Measurements from ENCODE around the gene PCDHA6.
"Not testable (repeated sequence)": the region's sequence is repeated elsewhere in the genome, so short reads cannot be mapped to it uniquely, and the experiment has no call there.

The PCDHA6 gene

DNA sequence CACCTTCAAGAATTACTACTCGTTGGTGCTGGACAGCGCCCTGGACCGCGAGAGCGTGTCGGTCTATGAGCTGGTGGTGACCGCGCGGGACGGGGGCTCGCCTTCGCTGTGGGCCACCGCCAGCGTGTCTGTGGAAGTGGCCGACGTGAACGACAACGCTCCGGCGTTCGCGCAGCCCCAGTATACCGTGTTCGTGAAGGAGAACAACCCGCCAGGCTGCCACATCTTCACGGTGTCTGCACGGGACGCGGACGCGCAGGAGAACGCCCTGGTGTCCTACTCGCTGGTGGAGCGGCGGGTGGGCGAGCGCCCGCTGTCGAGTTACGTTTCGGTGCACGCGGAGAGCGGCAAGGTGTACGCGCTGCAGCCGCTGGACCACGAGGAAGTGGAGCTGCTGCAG lies 4.8 kb upstream of the PCDHA6 start:
- not testable (repeated sequence) for DNase-seq

DNA sequence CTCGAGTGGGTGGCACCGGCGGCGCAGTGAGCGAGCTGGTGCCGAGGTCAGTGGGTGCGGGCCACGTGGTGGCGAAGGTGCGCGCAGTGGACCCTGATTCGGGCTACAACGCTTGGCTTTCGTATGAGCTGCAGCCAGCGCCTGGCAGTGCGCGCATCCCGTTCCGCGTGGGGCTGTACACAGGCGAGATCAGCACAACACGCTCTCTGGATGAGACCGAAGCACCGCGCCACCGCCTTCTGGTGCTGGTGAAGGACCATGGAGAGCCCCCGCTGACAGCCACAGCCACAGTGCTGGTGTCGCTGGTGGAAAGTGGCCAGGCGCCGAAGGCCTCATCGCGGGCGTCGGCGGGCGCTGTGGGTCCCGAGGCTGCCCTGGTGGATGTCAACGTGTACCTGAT lies 4.3 kb upstream of the PCDHA6 start:
- DNase-seq, result no peak

DNA sequence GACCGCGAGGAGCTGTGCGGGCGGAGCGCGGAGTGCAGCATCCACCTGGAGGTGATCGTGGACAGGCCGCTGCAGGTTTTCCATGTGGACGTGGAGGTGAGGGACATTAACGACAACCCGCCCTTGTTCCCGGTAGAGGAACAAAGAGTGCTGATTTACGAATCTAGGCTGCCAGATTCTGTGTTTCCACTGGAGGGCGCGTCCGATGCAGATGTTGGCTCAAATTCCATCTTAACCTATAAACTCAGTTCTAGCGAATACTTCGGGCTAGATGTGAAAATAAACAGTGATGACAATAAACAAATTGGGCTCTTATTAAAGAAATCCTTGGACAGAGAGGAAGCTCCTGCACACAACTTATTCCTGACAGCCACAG lies 590 bp downstream of the PCDHA6 start:
- DNase-seq, result no peak

DNA sequence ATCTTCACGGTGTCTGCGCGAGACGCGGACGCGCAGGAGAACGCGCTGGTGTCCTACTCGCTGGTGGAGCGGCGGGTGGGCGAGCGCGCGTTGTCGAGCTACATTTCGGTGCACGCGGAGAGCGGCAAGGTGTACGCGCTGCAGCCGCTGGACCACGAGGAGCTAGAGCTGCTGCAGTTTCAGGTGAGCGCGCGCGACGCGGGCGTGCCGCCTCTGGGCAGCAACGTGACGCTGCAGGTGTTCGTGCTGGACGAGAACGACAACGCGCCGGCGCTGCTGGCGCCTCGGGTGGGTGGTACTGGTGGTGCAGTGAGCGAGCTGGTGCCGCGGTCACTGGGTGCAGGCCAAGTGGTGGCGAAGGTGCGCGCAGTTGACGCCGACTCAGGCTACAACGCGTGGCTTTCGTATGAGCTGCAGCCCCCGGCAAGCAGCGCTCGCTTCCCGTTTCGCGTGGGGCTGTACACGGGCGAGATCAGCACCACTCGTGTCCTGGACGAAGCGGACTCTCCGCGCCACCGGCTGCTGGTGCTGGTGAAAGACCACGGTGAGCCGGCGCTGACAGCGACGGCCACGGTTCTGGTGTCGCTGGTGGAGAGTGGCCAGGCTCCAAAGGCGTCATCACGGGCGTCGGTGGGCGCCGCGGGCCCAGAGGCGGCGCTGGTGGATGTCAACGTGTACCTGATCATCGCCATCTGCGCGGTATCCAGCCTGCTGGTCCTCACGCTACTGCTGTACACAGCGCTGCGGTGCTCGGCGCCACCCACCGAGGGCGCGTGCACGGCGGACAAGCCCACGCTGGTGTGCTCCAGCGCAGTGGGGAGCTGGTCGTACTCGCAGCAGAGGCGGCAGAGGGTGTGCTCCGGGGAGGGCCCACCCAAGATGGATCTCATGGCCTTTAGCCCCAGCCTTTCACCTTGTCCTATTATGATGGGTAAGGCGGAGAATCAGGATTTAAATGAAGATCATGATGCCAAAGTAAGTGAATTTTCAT lies 2.0 kb downstream of the PCDHA6 start:
- not testable (repeated sequence) for DNase-seq

- DNase-seq, result no peak
These were observed 6.2 kb downstream of the PCDHA6 start, which contains the start of gene PCDHA7 for GRCh38 chr5:140833993-140834392. TSS of gene PCDHA7 (plus strand) at chr5:140834269. CDS start at chr5:140834384, 115 bp downstream.

DNA sequence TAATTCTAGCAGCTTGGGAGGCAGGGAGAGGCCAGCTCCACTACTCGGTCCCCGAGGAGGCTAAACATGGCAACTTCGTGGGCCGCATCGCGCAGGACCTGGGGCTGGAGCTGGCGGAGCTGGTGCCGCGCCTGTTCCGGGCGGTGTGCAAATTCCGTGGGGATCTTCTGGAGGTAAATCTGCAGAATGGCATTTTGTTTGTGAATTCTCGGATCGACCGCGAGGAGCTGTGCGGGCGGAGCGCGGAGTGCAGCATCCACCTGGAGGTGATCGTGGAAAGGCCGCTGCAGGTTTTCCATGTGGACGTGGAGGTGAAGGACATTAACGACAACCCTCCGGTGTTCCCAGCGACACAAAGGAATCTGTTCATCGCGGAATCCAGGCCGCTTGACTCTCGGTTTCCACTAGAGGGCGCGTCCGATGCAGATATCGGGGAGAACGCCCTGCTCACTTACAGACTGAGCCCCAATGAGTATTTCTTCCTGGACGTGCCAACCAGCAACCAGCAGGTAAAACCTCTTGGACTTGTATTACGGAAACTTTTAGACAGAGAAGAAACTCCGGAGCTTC lies 6.8 kb downstream of the PCDHA6 start:
- not testable (repeated sequence) for DNase-seq

DNA sequence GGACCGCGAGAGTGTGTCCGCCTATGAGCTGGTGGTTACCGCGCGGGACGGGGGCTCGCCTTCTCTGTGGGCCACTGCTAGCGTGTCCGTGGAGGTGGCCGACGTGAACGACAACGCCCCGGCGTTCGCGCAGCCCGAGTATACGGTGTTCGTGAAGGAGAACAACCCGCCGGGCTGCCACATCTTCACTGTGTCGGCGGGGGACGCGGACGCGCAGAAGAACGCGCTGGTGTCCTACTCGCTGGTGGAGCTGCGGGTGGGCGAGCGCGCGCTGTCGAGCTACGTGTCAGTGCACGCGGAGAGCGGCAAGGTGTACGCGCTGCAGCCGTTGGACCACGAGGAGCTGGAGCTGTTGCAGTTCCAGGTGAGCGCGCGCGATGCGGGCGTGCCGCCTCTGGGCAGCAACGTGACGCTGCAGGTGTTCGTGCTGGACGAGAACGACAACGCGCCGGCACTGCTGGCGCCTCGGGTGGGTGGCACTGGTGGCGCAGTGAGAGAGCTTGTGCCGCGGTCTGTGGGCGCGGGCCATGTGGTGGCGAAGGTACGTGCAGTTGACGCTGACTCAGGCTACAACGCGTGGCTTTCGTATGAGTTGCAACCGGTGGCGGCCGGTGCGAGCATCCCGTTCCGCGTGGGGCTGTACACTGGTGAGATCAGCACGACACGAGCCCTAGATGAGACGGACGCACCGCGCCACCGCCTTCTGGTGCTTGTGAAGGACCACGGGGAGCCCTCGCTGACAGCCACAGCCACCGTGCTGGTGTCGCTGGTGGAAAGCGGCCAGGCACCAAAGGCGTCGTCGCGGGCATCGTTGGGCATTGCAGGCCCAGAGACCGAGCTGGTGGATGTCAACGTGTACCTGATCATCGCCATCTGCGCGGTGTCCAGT lies 8.1 kb downstream of the PCDHA6 start:
- DNase-seq, result no peak

DNA sequence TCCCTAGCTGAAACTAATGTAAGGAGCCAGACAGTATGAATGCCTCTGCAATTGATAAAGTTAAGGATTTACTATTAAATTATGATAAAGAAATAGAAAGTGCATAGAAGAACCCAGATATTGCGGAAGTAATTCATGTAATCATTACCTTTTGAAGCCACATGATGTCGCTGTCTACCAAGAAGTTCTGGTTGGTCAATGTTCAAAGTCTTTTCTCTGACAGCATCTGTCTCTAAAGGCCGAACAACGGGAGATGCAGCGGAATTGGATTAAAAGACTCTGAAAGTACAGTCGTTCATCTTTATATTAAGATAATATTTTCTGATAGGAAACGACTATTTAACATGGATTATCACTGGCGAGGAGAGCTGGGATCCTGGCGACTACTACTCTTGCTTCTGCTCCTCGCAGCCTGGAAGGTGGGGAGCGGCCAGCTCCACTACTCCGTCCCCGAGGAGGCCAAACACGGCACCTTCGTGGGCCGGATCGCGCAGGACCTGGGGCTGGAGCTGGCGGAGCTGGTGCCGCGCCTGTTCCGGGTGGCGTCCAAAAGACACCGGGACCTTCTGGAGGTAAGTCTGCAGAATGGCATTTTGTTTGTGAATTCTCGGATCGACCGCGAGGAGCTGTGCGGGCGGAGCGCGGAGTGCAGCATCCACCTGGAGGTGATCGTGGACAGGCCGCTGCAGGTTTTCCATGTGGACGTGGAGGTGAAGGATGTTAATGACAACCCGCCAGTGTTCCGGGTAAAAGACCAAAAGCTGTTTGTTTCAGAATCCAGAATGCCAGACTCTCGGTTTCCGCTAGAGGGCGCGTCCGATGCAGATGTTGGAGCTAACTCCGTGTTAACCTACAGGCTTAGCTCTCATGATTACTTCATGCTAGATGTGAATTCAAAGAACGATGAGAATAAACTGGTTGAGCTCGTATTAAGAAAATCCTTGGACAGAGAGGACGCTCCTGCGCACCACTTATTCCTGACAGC lies 13.5 kb downstream of the PCDHA6 start, which contains the start of gene PCDHA8:
Gene PCDHA8 (plus strand): TSS at position 210 of the 985 bp plus-strand sequence. CDS start 135 bp downstream, at position 345.
- no peak for DNase-seq

DNA sequence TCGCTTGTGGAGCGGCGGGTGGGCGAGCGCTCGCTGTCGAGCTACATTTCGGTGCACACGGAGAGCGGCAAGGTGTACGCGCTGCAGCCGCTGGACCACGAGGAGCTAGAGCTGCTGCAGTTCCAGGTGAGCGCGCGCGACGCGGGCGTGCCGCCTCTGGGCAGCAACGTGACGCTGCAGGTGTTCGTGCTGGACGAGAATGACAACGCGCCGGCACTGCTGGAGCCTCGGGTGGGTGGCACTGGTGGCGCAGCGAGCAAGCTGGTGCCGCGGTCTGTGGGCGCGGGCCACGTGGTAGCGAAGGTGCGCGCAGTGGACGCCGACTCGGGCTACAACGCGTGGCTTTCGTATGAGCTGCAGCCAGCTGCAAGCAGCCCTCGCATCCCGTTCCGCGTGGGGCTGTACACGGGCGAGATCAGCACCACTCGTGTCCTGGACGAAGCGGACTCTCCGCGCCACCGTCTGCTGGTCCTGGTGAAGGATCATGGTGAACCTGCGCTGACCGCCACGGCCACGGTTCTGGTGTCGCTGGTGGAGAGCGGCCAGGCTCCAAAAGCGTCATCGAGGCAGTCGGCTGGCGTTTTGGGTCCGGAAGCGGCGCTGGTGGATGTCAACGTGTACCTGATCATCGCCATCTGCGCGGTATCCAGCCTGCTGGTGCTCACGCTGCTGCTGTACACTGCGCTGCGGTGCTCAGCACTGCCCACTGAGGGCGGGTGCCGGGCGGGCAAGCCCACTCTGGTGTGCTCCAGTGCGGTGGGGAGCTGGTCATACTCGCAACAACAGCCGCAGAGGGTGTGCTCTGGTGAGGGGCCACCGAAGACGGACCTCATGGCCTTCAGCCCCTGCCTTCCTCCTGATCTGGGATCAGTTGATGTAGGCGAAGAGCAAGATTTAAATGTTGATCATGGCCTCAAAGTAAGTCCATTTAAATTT lies 15.3 kb downstream of the PCDHA6 start:
- no peak for DNase-seq

DNA sequence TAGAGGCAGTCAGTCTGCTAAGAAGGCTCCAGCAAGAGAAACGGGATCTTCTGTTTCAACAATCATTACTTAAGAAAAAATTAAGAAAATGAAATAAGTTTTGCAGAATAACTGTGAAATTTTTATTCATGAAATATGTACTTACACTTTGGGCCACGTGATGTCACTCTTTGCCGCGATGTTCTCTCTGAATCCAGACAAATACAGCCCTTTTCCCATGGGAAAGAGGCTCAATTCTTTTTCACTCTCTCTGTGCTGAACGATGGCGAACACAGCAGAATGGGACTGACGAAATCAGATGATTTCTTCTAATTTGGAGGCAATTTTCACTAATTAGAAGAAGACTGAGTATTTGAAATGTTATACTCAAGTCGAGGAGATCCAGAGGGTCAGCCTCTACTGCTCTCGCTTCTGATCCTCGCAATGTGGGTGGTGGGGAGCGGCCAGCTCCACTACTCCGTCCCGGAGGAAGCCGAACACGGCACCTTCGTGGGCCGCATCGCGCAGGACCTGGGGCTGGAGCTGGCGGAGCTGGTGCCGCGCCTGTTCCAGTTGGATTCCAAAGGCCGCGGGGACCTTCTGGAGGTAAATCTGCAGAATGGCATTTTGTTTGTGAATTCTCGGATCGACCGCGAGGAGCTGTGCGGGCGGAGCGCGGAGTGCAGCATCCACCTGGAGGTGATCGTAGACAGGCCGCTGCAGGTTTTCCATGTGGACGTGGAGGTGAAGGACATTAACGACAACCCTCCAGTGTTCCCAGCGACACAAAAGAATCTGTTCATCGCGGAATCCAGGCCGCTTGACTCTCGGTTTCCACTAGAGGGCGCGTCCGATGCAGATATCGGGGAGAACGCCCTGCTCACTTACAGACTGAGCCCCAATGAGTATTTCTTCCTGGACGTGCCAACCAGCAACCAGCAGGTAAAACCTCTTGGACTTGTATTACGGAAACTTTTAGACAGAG lies 20.7 kb downstream of the PCDHA6 start, which contains the start of gene PCDHA9:
Gene PCDHA9 (plus strand): TSS at position 244 of the 964 bp plus-strand sequence. CDS start 114 bp downstream, at position 358.
- DNase-seq, result not testable (repeated sequence)

DNA sequence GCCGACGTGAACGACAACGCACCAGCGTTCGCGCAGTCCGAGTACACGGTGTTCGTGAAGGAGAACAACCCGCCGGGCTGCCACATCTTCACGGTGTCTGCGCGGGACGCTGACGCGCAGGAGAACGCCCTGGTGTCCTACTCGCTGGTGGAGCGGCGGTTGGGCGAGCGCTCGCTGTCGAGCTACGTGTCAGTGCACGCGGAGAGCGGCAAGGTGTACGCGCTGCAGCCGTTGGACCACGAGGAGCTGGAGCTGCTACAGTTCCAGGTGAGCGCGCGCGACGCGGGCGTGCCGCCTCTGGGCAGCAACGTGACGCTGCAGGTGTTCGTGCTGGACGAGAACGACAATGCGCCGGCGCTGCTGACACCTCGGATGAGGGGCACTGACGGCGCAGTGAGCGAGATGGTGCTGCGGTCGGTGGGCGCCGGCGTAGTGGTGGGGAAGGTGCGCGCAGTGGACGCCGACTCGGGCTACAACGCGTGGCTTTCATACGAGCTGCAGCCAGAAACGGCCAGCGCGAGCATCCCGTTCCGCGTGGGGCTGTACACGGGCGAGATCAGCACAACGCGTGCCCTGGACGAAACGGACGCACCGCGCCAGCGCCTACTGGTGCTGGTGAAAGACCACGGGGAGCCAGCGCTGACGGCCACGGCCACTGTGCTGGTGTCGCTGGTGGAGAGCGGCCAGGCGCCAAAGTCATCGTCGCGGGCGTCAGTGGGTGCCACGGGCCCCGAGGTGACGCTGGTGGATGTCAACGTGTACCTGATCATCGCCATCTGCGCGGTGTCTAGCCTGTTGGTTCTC lies 22.3 kb downstream of the PCDHA6 start:
- not testable (repeated sequence) for DNase-seq

- DNase-seq, result no peak
These were observed 28.3 kb downstream of the PCDHA6 start, which contains the start of gene PCDHA10 for GRCh38 chr5:140855772-140856674. TSS of gene PCDHA10 (plus strand) at chr5:140855897. CDS start at chr5:140856049, 152 bp downstream.

GRCh38 chr5:140857177-140857986 lies 29.6 kb downstream of the PCDHA6 start:
- DNase-seq, result no peak

GRCh38 chr5:140857987-140858240 lies 30.2 kb downstream of the PCDHA6 start:
- DNase-seq, result no peak

- DNase-seq, result no peak
These were observed 34.9 kb downstream of the PCDHA6 start for GRCh38 chr5:140862441-140863295.

All from T-helper 9 cell (primary cell).